Measurements from ENCODE around the gene ATP9B.

ATP9B gene

GRCh38 chr18:79048245-79048632, 21.0 kb upstream of the ATP9B start:
- no peak for TF ChIP-seq POLR2A (IDR thresholded peaks at IDR 0.05; ENCODE audit: low read depth, low read length)
- no peak for TF ChIP-seq TAF1 (IDR thresholded peaks at IDR 0.05; ENCODE audit: low read depth, low read length)
- TF ChIP-seq SPI1 (IDR thresholded peaks at IDR 0.05; ENCODE audit: low read depth, low read length) = no peak
- no peak for DNase-seq (ENCODE audit: insufficient read length, low spot score)
- no peak for FAIRE-seq

- no peak for DNase-seq (ENCODE audit: insufficient read length, low spot score)
- no peak for TF ChIP-seq SPI1 (IDR thresholded peaks at IDR 0.05; ENCODE audit: low read depth, low read length)
- TF ChIP-seq POU2F2 (IDR thresholded peaks at IDR 0.05; ENCODE audit: low read depth, low read length) = no peak
- no peak for TF ChIP-seq TAF1 (IDR thresholded peaks at IDR 0.05; ENCODE audit: low read depth, low read length)
- TF ChIP-seq POLR2A (IDR thresholded peaks at IDR 0.05; ENCODE audit: low read depth, low read length) = no peak
- FAIRE-seq = no peak
Observed at GRCh38 chr18:79049506-79049905, 19.7 kb upstream of the ATP9B start.

GRCh38 chr18:79050005-79050404, 19.2 kb upstream of the ATP9B start:
- DNase-seq (ENCODE audit: insufficient read length, low spot score) = no peak
- TF ChIP-seq POU2F2 (IDR thresholded peaks at IDR 0.05; ENCODE audit: low read depth, low read length) (no peak), POLR2A (IDR thresholded peaks at IDR 0.05; ENCODE audit: low read depth, low read length) (no peak), SPI1 (IDR thresholded peaks at IDR 0.05; ENCODE audit: low read depth, low read length) (no peak), POLR2AphosphoS5 (IDR thresholded peaks at IDR 0.05; ENCODE audit: low read depth, low read length) (no peak), TAF1 (IDR thresholded peaks at IDR 0.05; ENCODE audit: low read depth, low read length) (no peak), PAX5 (IDR thresholded peaks at IDR 0.05; ENCODE audit: insufficient read depth, low read length, severe bottlenecking) (no peak)
- FAIRE-seq = no peak

DNA sequence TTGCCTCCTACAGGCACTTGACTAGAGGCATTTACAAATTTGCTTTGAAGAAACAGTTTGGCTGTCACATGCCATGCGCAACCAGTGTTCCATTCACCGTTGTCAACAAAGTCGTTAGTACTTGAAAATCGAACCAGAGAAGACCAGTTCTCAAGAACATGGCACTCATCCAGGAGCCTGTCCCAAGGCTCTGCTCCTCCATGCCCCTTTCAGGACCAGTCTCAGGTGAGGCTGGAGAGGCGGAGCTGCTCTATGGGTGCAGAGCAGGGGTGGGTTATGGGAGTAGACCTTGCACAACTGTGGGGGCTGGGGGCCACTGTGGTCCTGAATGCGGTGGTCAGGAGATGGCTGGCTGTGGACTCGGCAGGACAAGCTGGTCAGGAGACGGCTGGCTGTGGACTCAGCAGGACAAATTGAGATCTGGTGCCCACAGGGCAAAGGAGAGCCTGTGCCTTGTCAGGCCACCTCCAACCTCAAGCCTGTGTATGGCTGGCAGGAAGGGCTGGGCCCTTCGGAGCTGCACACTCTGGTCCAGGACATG, 12.3 kb upstream of the ATP9B start:
- FAIRE-seq (no peak), DNase-seq (ENCODE audit: insufficient read length, low spot score) (no peak)
- TF ChIP-seq SPI1 (IDR thresholded peaks at IDR 0.05; ENCODE audit: low read depth, low read length) (no peak), TAF1 (IDR thresholded peaks at IDR 0.05; ENCODE audit: low read depth, low read length) (no peak), PAX5 (IDR thresholded peaks at IDR 0.05; ENCODE audit: insufficient read depth, low read length, severe bottlenecking) (no peak), POLR2AphosphoS5 (IDR thresholded peaks at IDR 0.05; ENCODE audit: low read depth, low read length) (no peak), POU2F2 (IDR thresholded peaks at IDR 0.05; ENCODE audit: low read depth, low read length) (no peak), POLR2A (IDR thresholded peaks at IDR 0.05; ENCODE audit: low read depth, low read length) (no peak)

DNA sequence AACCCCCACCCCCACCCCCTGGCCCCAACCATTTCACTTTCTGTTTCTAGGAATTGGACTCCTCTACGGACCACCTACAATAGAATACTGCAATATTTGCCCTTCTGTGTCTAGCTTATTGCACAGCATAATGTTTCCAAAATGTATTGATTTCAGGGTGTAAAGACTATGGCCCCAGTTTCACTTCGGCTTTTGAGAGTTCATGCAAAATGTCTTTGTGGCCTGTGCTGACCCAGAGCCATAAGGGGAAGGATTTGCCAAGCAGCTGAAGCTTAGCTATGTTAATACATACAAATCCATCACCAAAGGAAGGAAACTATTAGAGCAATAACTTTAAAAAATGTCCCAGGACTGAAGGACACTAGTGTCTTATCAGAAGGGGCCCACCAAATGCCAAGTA, 11.2 kb upstream of the ATP9B start:
- FAIRE-seq (peak; percentile 83), DNase-seq (ENCODE audit: insufficient read length, low spot score) (no peak)
- TF ChIP-seq SPI1 (IDR thresholded peaks at IDR 0.05; ENCODE audit: low read depth, low read length) (peak; percentile 90), TAF1 (IDR thresholded peaks at IDR 0.05; ENCODE audit: low read depth, low read length) (no peak)

DNA sequence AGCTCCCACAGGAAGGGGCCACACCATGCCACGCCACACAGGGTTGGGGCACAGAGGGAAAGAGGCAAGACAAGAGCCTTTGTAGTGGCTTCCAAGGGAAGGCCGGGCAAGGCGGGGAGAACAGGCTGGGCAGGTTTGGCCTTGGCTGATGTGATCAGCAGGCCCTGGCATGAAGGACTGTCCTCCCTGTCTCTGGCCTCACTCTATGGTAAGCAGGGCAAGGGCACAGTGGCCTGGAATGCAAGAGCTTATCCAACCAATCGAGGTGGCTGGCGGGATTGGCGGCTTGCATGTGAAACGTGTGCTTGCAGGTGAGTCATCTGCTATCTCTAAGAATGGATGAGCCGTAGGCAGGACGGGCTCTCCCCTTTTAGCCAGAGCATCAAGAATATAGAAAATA, 6.4 kb upstream of the ATP9B start:
- no peak for DNase-seq (ENCODE audit: insufficient read length, low spot score)
- no peak for TF ChIP-seq POU2F2 (IDR thresholded peaks at IDR 0.05; ENCODE audit: low read depth, low read length)
- TF ChIP-seq PAX5 (IDR thresholded peaks at IDR 0.05; ENCODE audit: insufficient read depth, low read length, severe bottlenecking) = no peak
- no peak for TF ChIP-seq TAF1 (IDR thresholded peaks at IDR 0.05; ENCODE audit: low read depth, low read length)
- TF ChIP-seq POLR2A (IDR thresholded peaks at IDR 0.05; ENCODE audit: low read depth, low read length) = no peak
- no peak for TF ChIP-seq SPI1 (IDR thresholded peaks at IDR 0.05; ENCODE audit: low read depth, low read length)
- TF ChIP-seq POLR2AphosphoS5 (IDR thresholded peaks at IDR 0.05; ENCODE audit: low read depth, low read length) = no peak
- no peak for FAIRE-seq

DNA sequence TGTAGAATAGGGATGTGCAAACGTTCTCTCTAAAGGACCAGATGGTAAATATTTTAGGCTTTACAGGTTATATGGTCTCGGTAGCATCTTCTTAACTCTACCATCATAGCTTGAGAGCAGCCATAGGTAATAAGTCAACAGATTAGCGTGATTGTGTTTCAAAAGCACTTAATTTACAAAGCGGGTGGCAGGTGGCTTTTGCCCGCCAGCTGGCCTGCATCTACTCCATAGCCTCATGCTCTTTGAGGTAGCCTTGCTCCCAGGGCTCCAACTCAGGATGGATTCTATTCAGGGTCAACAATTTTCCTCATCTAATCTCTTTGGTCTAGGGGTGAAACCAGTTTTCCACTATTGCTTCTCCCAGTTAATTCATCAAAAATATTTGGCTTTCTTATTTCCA, 5.0 kb upstream of the ATP9B start:
- DNase-seq (ENCODE audit: insufficient read length, low spot score) (no peak), FAIRE-seq (no peak)
- TF ChIP-seq TAF1 (IDR thresholded peaks at IDR 0.05; ENCODE audit: low read depth, low read length) = no peak
- TF ChIP-seq POU2F2 (IDR thresholded peaks at IDR 0.05; ENCODE audit: low read depth, low read length) = no peak
- no peak for TF ChIP-seq POLR2A (IDR thresholded peaks at IDR 0.05; ENCODE audit: low read depth, low read length)

- TF ChIP-seq POU2F2 (IDR thresholded peaks at IDR 0.05; ENCODE audit: low read depth, low read length) (no peak), TAF1 (IDR thresholded peaks at IDR 0.05; ENCODE audit: low read depth, low read length) (no peak), PAX5 (IDR thresholded peaks at IDR 0.05; ENCODE audit: insufficient read depth, low read length, severe bottlenecking) (no peak), POLR2A (IDR thresholded peaks at IDR 0.05; ENCODE audit: low read depth, low read length) (no peak), POLR2AphosphoS5 (IDR thresholded peaks at IDR 0.05; ENCODE audit: low read depth, low read length) (no peak), SPI1 (IDR thresholded peaks at IDR 0.05; ENCODE audit: low read depth, low read length) (no peak)
- no peak for DNase-seq (ENCODE audit: insufficient read length, low spot score)
Observed at GRCh38 chr18:79065802-79066201, 3.4 kb upstream of the ATP9B start.

GRCh38 chr18:79067611-79068010, 1.6 kb upstream of the ATP9B start:
- FAIRE-seq = no peak
- TF ChIP-seq TAF1 (IDR thresholded peaks at IDR 0.05; ENCODE audit: low read depth, low read length) (no peak), POLR2AphosphoS5 (IDR thresholded peaks at IDR 0.05; ENCODE audit: low read depth, low read length) (no peak), PAX5 (IDR thresholded peaks at IDR 0.05; ENCODE audit: insufficient read depth, low read length, severe bottlenecking) (no peak), SPI1 (IDR thresholded peaks at IDR 0.05; ENCODE audit: low read depth, low read length) (no peak)
- no peak for DNase-seq (ENCODE audit: insufficient read length, low spot score)

More at GRCh38 chr18:79065802-79066201, 3.4 kb upstream of the ATP9B start:
- no peak for FAIRE-seq

DNA sequence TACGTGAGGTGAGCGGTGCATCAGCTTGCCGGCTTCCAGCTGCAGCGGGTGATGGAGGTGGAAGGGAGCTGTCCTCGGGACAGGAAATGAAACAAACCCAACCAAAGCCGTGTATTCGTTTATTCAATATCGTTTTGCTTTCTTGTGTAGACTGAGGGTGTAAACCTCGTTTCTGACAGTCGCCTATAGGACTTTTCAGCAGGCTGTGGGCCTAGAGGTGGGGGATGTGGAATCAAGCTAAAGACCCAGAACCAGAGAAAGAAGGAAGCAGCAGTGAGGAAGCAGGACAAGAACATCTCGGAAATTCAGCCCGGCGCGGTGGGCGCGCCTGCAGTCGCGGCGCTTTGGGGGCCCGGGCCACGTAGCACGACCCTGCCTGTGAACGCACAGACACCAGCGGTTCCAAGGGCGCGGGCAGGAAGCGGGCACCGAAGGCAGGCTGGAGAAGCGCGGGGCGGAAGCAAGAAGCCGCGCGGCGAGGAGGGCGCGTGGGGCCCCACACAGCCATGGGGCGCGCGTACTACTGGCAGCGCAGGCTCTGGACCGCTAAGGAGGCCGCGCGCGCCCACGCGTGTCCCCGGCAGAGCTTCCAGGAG, 755 bp upstream of the ATP9B start:
- FAIRE-seq (peak; percentile 87), DNase-seq (ENCODE audit: insufficient read length, low spot score) (no peak)
- TF ChIP-seq SPI1 (IDR thresholded peaks at IDR 0.05; ENCODE audit: low read depth, low read length) (peak; percentile 49; the same call in 1 of the 2 replicates), PAX5 (IDR thresholded peaks at IDR 0.05; ENCODE audit: insufficient read depth, low read length, severe bottlenecking) (no peak), POLR2A (IDR thresholded peaks at IDR 0.05; ENCODE audit: low read depth, low read length) (no peak), TAF1 (IDR thresholded peaks at IDR 0.05; ENCODE audit: low read depth, low read length) (no peak), POLR2AphosphoS5 (IDR thresholded peaks at IDR 0.05; ENCODE audit: low read depth, low read length) (no peak), POU2F2 (IDR thresholded peaks at IDR 0.05; ENCODE audit: low read depth, low read length) (no peak)

Measured in GM12891 (cell line).